ENCODE measurements around the gene AGAP1.

Gene AGAP1

GRCh38 chr2:235458839-235459273 lies 35.0 kb upstream of the AGAP1 start:
- TF ChIP-seq CTCF (IDR thresholded peaks at IDR 0.05), result no peak

GRCh38 chr2:235460548-235461047 lies 33.2 kb upstream of the AGAP1 start:
- no peak for TF ChIP-seq CTCF (IDR thresholded peaks at IDR 0.05)

GRCh38 chr2:235461763-235462414 lies 32.0 kb upstream of the AGAP1 start:
- no peak for TF ChIP-seq CTCF (IDR thresholded peaks at IDR 0.05)

GRCh38 chr2:235462415-235462790 lies 31.4 kb upstream of the AGAP1 start:
- TF ChIP-seq CTCF (IDR thresholded peaks at IDR 0.05), result no peak

- no peak for TF ChIP-seq CTCF (IDR thresholded peaks at IDR 0.05)
These were observed 29.9 kb upstream of the AGAP1 start for GRCh38 chr2:235463893-235464292.

- TF ChIP-seq CTCF (IDR thresholded peaks at IDR 0.05), result no peak
These were observed 26.3 kb upstream of the AGAP1 start for GRCh38 chr2:235467588-235467987.

- TF ChIP-seq CTCF (IDR thresholded peaks at IDR 0.05), result no peak
These were observed 24.7 kb upstream of the AGAP1 start for GRCh38 chr2:235468978-235469655.

Measured in LNCAP (cell line).